A673 (cell line): ENCODE data around the gene PSMD8.

Experiments used
- CTCF ChIP-seq: fragments of 300-800, 200-600 bp; sonication (generic); conservative IDR thresholded peaks from 2 replicates; pipeline ENCODE4 v1.5.1; 2017; ENCODE audit warnings: low read depth, mild to moderate bottlenecking, antibody characterized with exemption, low read length, moderate library complexity, mixed read lengths
- EZH2 ChIP-seq: fragments of 200-600 bp; sonication (generic); IDR thresholded peaks from 2 replicates; pipeline ENCODE4 v1.6.1; 2017; ENCODE audit warnings: borderline replicate concordance, low read depth, mild to moderate bottlenecking, mixed read lengths, antibody characterized with exemption, low read length; ENCODE audit not compliant: poor library complexity, severe bottlenecking

GRCh38 chr19:38404858-38405257 is 30.5 kb downstream of the PSMD8 start:
- TF ChIP-seq EZH2 (no peak), CTCF (no peak)
